ENCODE data around the gene PDLIM7.
"Not testable (repeated sequence)": the region's sequence is repeated elsewhere in the genome, so short reads cannot be mapped to it uniquely, and the experiment has no call there.

PDLIM7 gene

DNA sequence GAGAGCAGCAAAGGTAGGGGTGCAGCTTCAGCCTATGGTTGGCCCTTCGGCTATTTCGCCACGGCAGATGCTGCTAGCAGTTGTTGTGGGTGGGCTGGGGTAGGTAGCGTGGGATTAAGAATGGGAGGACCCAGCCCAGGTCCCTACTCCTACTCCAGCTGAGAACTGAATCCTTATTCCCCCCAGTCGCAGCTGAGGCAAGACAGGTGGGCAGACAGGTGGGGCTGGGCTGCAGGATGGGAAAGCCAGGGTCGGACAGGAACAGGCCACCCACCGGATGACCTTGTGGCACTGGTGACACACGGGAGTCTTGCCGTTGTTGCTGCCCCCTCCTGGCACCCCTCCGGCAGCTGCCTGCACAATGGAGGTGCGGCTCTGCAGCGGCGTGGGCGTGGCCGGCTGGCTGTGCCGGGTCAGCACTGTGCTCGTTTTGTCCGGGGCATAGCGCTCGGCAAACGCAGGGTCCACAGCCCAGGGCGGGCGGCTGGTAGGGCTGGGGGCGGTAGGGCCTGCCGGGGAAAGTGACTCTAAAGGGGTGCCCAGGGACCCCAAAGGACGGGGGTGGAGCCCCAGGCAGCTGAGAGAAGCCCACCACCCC is 8.2 kb downstream of the PDLIM7 start:
- no peak for DNase-seq

- no peak for DNase-seq
Observed at GRCh38 chr5:177487975-177488374, 9.4 kb downstream of the PDLIM7 start.

GRCh38 chr5:177487144-177487543 is 10.3 kb downstream of the PDLIM7 start:
- DNase-seq = no peak

DNA sequence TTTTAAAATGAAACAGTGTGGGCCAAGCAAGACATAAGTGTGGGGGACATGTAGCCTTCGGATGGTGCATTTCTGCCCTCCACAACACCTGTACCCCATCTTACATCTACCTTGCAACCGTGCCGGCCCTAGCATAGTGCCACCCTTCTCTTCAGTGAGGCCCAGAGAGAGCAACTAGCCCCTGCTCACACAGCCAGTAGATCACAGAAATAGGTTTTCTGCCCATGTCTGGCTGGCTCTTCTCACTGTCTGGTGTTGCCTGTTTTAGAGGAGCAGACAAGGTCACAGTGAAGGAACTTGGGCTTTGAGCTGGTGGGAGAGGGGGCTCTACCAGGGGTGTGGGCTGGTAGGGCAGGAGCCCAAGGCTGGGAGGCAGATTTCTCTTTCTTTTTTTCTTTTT is 11.1 kb downstream of the PDLIM7 start:
- DNase-seq = no peak

DNA sequence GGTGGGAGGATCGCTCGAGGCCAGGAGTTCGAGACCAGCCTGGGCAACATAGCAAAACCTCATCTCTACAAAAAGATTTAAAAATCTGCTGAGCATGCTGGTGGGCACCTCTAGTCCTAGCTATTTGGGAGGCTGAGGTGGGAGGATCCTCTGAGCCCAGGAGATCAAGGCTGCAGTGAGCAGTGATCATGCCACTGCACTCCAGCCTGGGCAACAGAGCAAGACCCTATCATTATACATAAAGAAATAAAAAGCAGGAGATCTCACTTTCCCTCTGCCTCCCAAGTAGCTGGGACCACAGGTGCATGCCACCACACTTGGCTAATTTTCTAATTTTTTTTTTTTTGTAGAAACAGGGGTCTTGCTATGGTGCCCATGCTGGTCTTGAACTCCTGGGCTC is 11.7 kb downstream of the PDLIM7 start:
- not testable (repeated sequence) for DNase-seq

GRCh38 chr5:177484902-177485549 is 12.4 kb downstream of the PDLIM7 start:
- DNase-seq = no peak

- DNase-seq = no peak
Observed at GRCh38 chr5:177483994-177484901, 13.2 kb downstream of the PDLIM7 start.

DNA sequence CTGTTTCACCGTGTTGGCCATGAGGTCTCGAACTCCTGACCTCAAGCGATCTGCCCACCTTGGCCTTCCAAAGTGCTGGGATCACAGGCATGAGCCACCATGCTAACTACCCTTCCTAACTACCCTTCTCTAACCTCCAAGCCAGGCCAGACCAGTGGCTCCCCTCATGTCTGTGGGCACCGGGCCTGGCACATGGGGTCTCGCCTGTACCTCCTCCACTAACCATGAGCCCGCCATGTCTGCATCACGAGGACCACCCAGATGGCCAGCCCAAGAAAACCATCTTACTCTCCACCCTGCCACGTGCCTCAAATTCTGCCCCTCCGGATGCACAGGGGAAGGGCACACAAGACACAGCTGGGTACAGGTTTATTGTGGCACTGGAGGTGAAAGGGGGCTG is 14.4 kb downstream of the PDLIM7 start:
- DNase-seq = no peak

- DNase-seq = no peak
Observed at GRCh38 chr5:177482359-177482795, 15.0 kb downstream of the PDLIM7 start.

DNA sequence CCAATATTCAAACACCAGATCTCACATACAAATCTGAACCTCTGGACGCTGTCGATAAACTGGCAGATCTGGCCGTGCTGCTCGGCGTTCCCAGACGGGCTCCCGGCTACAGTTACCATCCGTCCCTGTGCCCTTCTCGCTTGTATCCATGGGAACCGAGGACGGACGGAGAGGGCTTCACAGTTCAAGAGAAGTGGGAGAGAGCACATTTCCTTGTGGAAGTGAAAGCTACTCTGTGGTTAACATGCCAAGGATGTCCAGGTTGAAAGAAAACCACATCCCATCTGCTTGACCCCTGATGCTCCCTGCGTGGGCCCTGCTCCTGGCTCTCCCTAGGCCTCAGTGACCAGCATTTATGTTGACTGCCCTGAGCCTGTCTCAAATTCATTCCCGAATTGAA is 17.6 kb downstream of the PDLIM7 start:
- no peak for DNase-seq

DNA sequence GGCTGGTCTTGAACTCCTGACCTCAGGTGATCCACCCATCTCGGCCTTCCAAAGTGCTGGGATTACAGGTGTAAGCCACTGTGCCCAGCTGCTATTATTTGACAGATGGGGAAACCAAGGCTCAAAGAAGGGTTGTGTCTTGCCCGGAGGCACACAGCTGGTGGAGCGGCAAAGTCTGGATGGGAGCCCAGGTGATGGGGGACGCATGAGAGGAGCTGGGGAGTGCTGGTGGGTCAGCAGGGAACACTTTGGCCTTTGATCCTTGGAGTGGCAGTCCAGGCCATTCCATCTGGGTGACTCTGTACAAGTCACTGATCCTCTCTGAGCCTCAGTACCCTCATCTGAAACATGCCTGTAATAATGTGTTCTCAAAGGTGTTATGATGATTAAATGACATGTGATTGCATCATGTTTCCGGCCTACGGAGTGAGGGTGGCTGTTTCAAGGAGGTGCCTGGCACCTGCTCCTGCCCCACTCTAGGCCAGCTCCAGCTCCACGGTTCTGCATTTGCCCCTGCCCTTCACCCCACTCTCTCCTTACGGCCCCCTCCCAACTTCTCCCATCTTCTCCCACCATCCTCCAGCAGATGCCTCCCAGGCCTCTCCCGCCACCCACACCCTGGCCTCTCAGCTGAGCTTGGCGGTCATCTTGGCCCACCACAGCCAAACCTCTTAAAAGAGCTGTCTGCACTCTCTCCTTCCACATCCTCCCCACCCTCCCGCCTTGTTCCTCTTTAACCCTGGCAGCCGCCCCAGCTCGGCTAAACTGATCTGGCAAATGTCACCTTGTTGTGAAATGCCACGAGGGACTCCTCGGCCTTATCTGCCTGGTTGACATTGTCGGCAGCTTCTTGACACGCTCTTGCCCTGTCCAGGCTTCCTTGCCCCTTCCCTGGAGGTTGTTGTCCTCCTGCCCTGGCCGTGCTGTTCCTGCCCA is 18.4 kb downstream of the PDLIM7 start:
- peak; percentile 59 for DNase-seq

GRCh38 chr5:177477701-177478477 is 19.5 kb downstream of the PDLIM7 start:
- DNase-seq = no peak

DNA sequence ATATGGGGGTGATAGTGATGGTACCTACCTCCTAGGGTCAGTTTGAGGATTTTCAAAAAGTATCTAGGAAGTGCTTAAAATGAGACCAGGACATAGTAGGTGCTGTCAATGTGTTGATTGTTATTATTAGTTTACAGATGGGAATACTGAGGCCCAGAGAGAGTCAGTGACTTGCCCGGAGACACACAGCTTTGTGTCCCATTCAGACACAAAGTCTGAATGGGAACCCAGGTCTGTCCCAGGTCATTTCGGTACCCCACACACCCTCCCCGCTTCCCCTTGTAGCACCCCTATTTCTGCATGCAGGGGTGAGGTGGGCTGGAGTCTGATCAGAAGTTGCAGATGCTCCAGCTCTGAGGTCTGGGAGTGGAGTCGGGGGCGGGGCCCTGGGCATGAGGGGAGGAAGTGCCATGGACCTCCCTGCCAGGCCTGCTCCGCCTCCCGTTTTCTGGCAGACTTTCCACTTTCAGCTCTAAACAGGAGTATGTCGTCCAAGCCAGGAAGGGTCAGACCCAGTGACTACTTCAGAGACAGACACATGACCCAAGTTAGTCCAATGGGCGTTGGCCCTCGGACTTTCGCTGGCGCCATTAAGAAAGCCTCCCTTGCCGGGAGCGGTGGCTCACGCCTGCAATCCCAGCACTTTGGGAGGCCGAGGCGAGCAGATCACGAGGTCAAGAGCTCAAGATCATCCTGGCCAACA is 20.7 kb downstream of the PDLIM7 start:
- no peak for DNase-seq

DNA sequence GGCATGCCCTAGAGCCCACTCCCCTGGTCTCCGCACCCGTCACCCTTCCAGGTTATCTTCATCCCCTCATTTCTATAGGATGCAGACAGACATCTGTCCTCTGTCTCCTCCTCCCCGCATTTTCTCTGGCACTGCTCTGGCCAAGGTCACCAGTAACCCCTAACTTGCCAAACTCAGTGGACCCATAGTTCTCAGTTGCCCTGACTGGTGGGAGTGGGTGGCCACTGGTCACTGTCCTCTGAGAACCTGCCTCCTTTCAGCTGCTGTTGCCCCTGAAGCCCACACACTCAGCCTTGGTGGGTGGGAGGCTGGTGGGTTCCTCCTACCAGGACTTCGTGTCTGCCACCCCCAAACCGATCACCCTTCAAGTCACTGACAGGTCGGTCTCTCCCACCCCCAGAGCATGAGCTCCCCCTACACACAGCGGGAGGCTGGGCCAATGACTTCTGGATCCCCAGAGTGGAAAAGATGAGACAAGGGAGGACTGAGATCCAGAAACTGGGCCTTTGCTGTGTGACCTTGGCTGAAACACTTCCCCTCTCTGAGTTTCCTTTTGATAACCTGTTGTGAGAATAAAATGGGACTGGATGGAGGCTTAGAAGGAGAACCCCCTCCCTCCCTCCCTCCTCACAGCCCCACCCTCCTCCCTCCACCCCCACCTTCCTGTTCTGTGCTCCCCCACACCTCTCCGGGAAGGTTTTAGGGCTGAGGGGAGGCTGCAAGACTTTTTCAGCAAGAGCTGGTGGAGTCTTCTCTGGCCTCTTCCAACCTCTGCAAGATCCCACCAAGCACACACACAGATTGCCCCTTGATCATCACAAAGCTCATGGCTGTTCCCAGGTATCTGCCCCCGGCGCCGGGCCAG is 21.6 kb downstream of the PDLIM7 start:
- no peak for DNase-seq

- no peak for DNase-seq
Observed at GRCh38 chr5:177474846-177475562, 22.4 kb downstream of the PDLIM7 start.

GRCh38 chr5:177474002-177474476 is 23.4 kb downstream of the PDLIM7 start:
- no peak for DNase-seq

- no peak for DNase-seq
Observed at GRCh38 chr5:177473443-177474001, 23.9 kb downstream of the PDLIM7 start, which contains the start of gene DBN1. Gene DBN1 (minus strand): TSS chr5:177473634. CDS start chr5:177473521, 113 bp downstream.

Data from activated CD4-positive, alpha-beta T cell treated with anti-CD3 and anti-CD28 coated beads for 48 hours (primary cell).